ENCODE results near the gene MAGI1.

- TF ChIP-seq CTCF (IDR thresholded peaks at IDR 0.05) (no peak), POLR2A (IDR thresholded peaks at IDR 0.05) (no peak)
Measured at GRCh38 chr3:65888196-65888595, 150.5 kb downstream of the MAGI1 start.

Measured in uterus (tissue), 2 donors.